Measurements from ENCODE around the gene HAT1.

The HAT1 gene

GRCh38 chr2:171922230-171923022 lies at the start of gene HAT1:
Gene HAT1, plus strand, starts transcription at chr2:171922461. Its CDS starts 40 bp downstream, at chr2:171922501.
- H3K27ac ChIP-seq: peak within 1 kb of the TSS; percentile 95
- CTCF ChIA-PET: interaction anchor here (0.6 kb wide), 3 partner anchors 89 to 134 kb away, joined by 3 read pairs; no protein-coding TSS in a partner anchor
- no peak for TF ChIP-seq CTCF (conservative IDR thresholded peaks at IDR 0.05; ENCODE audit: low read depth)
- DNase-seq (ENCODE audit: low spot score): peak; percentile 97
- POLR2A ChIA-PET (ENCODE audit: low non-redundant PET): interaction anchor here (0.6 to 0.8 kb wide), 3 partner anchors 10 to 234 kb away, joined by 3 to 4 read pairs (median 4); no protein-coding TSS in a partner anchor

GRCh38 chr2:171874517-171874916 lies 47.7 kb upstream of the HAT1 start:
- POLR2A ChIA-PET (ENCODE audit: low non-redundant PET): no interaction called here

GRCh38 chr2:171874963-171875362 lies 47.3 kb upstream of the HAT1 start:
- no peak for TF ChIP-seq CTCF (conservative IDR thresholded peaks at IDR 0.05; ENCODE audit: low read depth)
- DNase-seq (ENCODE audit: low spot score): no peak
- CTCF ChIA-PET: interaction anchor here (0.6 kb wide), 1 partner anchor 8 kb away, joined by 3 read pairs; no protein-coding TSS in a partner anchor
- POLR2A ChIA-PET (ENCODE audit: low non-redundant PET): no interaction called here
- H3K27ac ChIP-seq: no peak overlapping the region

More at GRCh38 chr2:171874517-171874916, 47.7 kb upstream of the HAT1 start:
- CTCF ChIA-PET: no interaction called here
- H3K27ac ChIP-seq: no peak overlapping the region
- DNase-seq (ENCODE audit: low spot score): no peak
- no peak for TF ChIP-seq CTCF (conservative IDR thresholded peaks at IDR 0.05; ENCODE audit: low read depth)

- no peak overlapping the region for H3K27ac ChIP-seq
- DNase-seq (ENCODE audit: low spot score): peak; percentile 36
- CTCF ChIA-PET: no interaction called here
- TF ChIP-seq CTCF (conservative IDR thresholded peaks at IDR 0.05; ENCODE audit: low read depth): no peak
- POLR2A ChIA-PET (ENCODE audit: low non-redundant PET): no interaction called here
Observed at GRCh38 chr2:171878481-171878993, 43.7 kb upstream of the HAT1 start.

- 0 out of 2 replicates have a peak overlapping the region, but pooled peaks have one; percentile 38 for H3K27ac ChIP-seq
- no peak for DNase-seq (ENCODE audit: low spot score)
- ChIA-PET CTCF (no interaction called here), POLR2A (ENCODE audit: low non-redundant PET) (no interaction called here)
- TF ChIP-seq CTCF (conservative IDR thresholded peaks at IDR 0.05; ENCODE audit: low read depth): no peak
Observed at GRCh38 chr2:171879865-171880264, 42.4 kb upstream of the HAT1 start.

- TF ChIP-seq CTCF (conservative IDR thresholded peaks at IDR 0.05; ENCODE audit: low read depth): no peak
- ChIA-PET POLR2A (ENCODE audit: low non-redundant PET) (no interaction called here), CTCF (interaction anchor here (0.6 to 0.7 kb wide), 2 partner anchors 11 to 177 kb away, joined by 3 read pairs; no protein-coding TSS in a partner anchor)
- no peak for DNase-seq (ENCODE audit: low spot score)
- H3K27ac ChIP-seq: no peak overlapping the region
Observed at GRCh38 chr2:171880774-171881173, 41.5 kb upstream of the HAT1 start.

All from RWPE1 (cell line).